Uterus (tissue), 4 donors: ENCODE measurements around the gene ZNF695. TPM values are rescaled to one million over a fixed set of nuclear protein-coding genes. Genes with fewer than 3 reads are reported as not detected.
A peak's percentile ranks its signal among the peaks of the same experiment; 100 is the strongest.

ENCODE experiments used
- DNase-seq, 2 donors: peaks; one replicate each; pipeline ENCODE4 v3.0.0-alpha.2; 2019 to 2020
- H3K27ac ChIP-seq, 2 donors: fragments of 200-600 bp; sonication (generic); 1 replicate in 1 of 2; 2 replicates in 1 of 2; pipeline ENCODE4 v1.5.1; 2016 to 2018
- H3K27me3 ChIP-seq, 2 donors: fragments of 200-600 bp; sonication (generic); one replicate each; pipeline ENCODE4 v1.5.1; 2018 to 2019; ENCODE audit warnings: control low read depth in 1 of 2
- H3K36me3 ChIP-seq, 2 donors: fragments of 200-600 bp; sonication (generic); one replicate each; pipeline ENCODE4 v1.5.1; 2019; ENCODE audit warnings: control low read depth in 1 of 2
- H3K4me1 ChIP-seq, 2 donors: fragments of 200-600 bp; sonication (generic); one replicate each; pipeline ENCODE4 v1.5.1; 2018 to 2019; ENCODE audit warnings: control low read depth in 1 of 2
- H3K4me3 ChIP-seq, 2 donors: fragments of 200-600 bp; sonication (generic); 1 replicate in 1 of 2; 2 replicates in 1 of 2; pipeline ENCODE4 v1.5.1; 2018 to 2019; ENCODE audit warnings: mild to moderate bottlenecking in 1 of 2
- H3K9me3 ChIP-seq, 2 donors: fragments of 200-600 bp; sonication (generic); one replicate each; pipeline ENCODE4 v1.5.1; 2019; ENCODE audit warnings: control low read depth in 1 of 2
- POLR2A ChIP-seq, 2 donors: fragments of 450-650 bp; IDR thresholded peaks; one replicate each; pipeline ENCODE4 v1.6.1; 2016; ENCODE audit warnings: antibody characterized with exemption in 2 of 2, mild to moderate bottlenecking in 1 of 2, moderate library complexity in 1 of 2
- intact Hi-C: fragments of 100-400 bp; cut with DNase I; formaldehyde crosslinking; loops from one replicate; pipeline ENCODE4 v1.15.1; 2023; ENCODE audit warnings: low total_unique reads
- total RNA-seq, 4 donors: library from RNA; depleted of rRNA in 3 of 4; stranded (reverse); fragments of >200 nt in 3 of 4; gene quantifications; one replicate each; pipeline versions ENCODE4 v1.1.0 to v1.2.4, GENCODE V29; 2014 to 2023
- TF ChIP-seq, protein P1 (sequence below), 4 experiments: fragments of 200-600 bp in 2 of 4; fragments of 450-650 bp in 2 of 4; sonication (generic) in 2 of 4; IDR thresholded peaks; one replicate each; pipeline ENCODE4 v1.5.1; 2016 to 2019; ENCODE audit warnings: antibody characterized with exemption in 4 of 4, mild to moderate bottlenecking in 2 of 4, moderate library complexity in 1 of 4
- donor health status: DM: yes; HTN: yes; CAD: no.

The ZNF695 gene
- total RNA-seq, 4 donors from 2014 or later, result 3.5 TPM; not detected in 3

DNA sequence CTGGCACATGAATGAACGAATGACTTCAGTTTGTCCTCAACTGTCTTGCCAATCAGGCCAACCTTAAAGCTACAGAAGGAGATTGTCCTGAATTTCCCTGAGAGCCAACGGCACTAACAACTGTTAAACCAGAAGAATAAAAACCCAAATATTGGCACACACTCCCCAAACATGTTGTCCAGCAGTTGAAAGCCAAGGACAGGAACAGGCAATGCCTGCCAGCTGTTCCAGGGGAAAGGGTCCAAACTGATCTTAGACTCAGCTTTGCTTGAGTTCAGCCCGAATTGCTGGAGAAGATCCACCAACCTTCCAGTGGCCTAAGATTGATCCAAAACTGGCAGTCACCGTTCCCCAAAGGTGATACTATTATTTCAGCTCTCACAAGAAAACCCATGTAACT lies 53.7 kb downstream of the ZNF695 start:
- no peaks in the 10 kb centered on the region for H3K9me3 ChIP-seq
- H3K4me1 ChIP-seq, result no peaks in the 10 kb centered on the region
- intact Hi-C loops, result no loop called here
- H3K36me3 ChIP-seq, result no peaks in the 10 kb centered on the region
- no peaks in the 10 kb centered on the region for H3K27me3 ChIP-seq
- DNase-seq, result no peak
- no peak overlapping the region for H3K27ac ChIP-seq
- H3K4me3 ChIP-seq, result no peak overlapping the region
- TF ChIP-seq POLR2A (IDR thresholded peaks at IDR 0.05), result no peak
- TF ChIP-seq, protein P1, sequence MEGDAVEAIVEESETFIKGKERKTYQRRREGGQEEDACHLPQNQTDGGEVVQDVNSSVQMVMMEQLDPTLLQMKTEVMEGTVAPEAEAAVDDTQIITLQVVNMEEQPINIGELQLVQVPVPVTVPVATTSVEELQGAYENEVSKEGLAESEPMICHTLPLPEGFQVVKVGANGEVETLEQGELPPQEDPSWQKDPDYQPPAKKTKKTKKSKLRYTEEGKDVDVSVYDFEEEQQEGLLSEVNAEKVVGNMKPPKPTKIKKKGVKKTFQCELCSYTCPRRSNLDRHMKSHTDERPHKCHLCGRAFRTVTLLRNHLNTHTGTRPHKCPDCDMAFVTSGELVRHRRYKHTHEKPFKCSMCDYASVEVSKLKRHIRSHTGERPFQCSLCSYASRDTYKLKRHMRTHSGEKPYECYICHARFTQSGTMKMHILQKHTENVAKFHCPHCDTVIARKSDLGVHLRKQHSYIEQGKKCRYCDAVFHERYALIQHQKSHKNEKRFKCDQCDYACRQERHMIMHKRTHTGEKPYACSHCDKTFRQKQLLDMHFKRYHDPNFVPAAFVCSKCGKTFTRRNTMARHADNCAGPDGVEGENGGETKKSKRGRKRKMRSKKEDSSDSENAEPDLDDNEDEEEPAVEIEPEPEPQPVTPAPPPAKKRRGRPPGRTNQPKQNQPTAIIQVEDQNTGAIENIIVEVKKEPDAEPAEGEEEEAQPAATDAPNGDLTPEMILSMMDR (IDR thresholded peaks at IDR 0.05), result no peak

DNA sequence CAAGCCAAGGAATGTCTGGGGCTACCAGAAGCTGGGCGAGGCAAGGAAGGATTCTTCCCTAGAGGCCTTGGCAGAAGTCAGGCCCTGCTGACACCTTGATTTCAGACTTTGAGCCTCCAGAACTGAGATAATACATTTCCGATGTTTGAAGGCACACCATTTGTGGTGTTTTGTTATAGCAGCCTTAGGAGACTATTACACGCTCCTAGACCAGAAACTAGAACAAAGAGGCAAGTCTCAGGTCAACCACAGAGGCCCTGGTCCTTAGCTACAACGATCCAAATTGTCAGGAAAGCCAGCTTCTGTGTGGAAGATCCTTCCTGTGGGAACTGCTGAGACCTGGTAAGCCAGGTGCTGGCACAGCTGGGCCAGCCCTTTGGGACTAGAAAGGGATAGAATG lies 56.4 kb downstream of the ZNF695 start:
- Histone ChIP-seq H3K36me3 (no peaks in the 10 kb centered on the region), H3K27ac (no peak overlapping the region), H3K4me1 (peaks cover 0 to 7% of the 10 kb centered on the region in 2 donors), H3K27me3 (no peaks in the 10 kb centered on the region), H3K9me3 (no peaks in the 10 kb centered on the region), H3K4me3 (no peak overlapping the region)
- DNase-seq, result no peak
- no peak for TF ChIP-seq POLR2A (IDR thresholded peaks at IDR 0.05)
- TF ChIP-seq, protein P1 (IDR thresholded peaks at IDR 0.05), result no peak
- intact Hi-C loops, result no loop called here

DNA sequence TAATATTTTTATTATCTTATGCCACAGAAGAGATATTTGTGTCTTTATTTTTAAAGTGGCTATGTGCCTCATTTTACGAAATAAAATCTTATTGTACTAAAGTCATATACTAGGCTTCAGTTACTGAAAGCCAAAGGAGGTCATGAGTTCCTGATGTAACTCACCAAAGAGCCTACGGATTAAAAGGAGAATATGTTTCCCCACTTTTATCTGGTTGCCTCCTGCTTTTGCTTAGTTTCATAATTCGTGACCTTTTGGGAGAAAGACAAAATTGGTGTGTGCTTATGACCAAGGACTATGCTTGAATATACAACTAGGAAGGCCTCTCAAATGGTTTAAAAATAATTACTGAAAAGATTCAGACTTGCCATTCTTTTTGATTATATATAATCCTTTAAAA lies 57.9 kb downstream of the ZNF695 start:
- intact Hi-C loops, result no loop called here
- peak overlapping the region in 1 of 2 donors; percentile 15 for H3K27ac ChIP-seq
- TF ChIP-seq POLR2A (IDR thresholded peaks at IDR 0.05), result no peak
- TF ChIP-seq, protein P1 (IDR thresholded peaks at IDR 0.05), result no peak

DNA sequence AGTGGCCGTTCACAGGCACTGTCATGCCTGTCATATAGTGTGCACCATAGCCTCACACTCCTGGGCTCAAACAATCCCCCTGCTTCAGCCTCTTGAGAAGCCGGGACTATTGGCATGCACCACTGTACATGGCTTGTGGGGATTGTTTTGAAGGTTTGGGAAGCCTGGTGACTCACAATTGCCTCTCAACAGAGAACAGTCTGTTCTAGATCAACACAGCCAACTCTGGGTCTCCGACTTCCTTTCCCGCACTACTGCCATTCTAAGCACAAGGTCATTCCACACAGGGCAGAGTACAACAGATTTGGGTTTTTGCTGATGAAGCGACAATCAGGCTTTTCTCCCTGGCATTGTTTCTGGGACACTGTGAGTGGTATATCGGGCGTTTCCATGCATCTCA lies 60.6 kb downstream of the ZNF695 start:
- Histone ChIP-seq H3K4me1 (peaks cover 0 to 7% of the 10 kb centered on the region in 2 donors), H3K27me3 (no peaks in the 10 kb centered on the region), H3K9me3 (no peaks in the 10 kb centered on the region), H3K36me3 (no peaks in the 10 kb centered on the region), H3K27ac (peak overlapping the region; percentile 66 to 74), H3K4me3 (no peak overlapping the region)
- intact Hi-C loops, result no loop called here
- no peak for TF ChIP-seq POLR2A (IDR thresholded peaks at IDR 0.05)
- TF ChIP-seq, protein P1 (IDR thresholded peaks at IDR 0.05), result no peak
- DNase-seq, result peak; percentile 51 to 82

More for the DNA sequence above, 57.9 kb downstream of the ZNF695 start:
- Histone ChIP-seq H3K4me1 (peaks cover 0 to 7% of the 10 kb centered on the region in 2 donors), H3K4me3 (no peak overlapping the region), H3K27me3 (no peaks in the 10 kb centered on the region), H3K9me3 (no peaks in the 10 kb centered on the region), H3K36me3 (no peaks in the 10 kb centered on the region)
- DNase-seq, result no peak

DNA sequence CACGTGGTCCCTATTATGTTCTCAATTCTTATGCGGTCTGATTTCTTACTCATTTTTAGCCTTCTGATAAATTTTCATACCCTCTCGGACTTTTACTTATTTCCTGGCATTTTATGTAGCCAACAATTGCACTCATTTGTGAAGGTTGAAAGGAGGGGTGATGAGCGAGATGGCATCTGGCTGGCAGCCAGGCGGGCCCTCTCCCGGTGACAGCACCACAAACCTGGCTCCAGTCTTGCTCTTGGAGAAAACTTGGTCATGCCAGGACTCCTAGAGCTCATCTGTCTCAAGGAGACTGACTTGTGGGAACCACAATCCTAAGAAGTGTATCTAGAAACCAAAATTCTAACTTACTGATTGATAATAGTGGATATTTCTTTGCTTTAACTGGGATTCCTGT lies 61.5 kb downstream of the ZNF695 start:
- no peak overlapping the region for H3K4me3 ChIP-seq
- H3K9me3 ChIP-seq, result no peaks in the 10 kb centered on the region
- H3K27me3 ChIP-seq, result no peaks in the 10 kb centered on the region
- peak overlapping the region in 1 of 2 donors; percentile 66 for H3K27ac ChIP-seq
- no peaks in the 10 kb centered on the region for H3K36me3 ChIP-seq
- H3K4me1 ChIP-seq, result peaks cover 0 to 7% of the 10 kb centered on the region in 2 donors
- no peak for TF ChIP-seq POLR2A (IDR thresholded peaks at IDR 0.05)
- TF ChIP-seq, protein P1 (IDR thresholded peaks at IDR 0.05), result no peak
- intact Hi-C loops, result no loop called here
- DNase-seq, result no peak

Other genes starting within 250 kb of the ZNF695 start
- gene AHCTF1, start 76.1 kb downstream of the ZNF695 start, total RNA-seq, result 10 to 100 TPM; 22.5 to 53.4 (median 42.4) TPM
- 1 to 10 TPM; 5.0 to 9.5 (median 7.4) TPM for gene ZNF670, start 70.8 kb upstream of the ZNF695 start, total RNA-seq
- gene ZNF669, start 96.3 kb upstream of the ZNF695 start, total RNA-seq, result 10 to 100 TPM in 3 of 4 donors, 1 to 10 TPM in 1; 2.3 to 25.0 (median 14.8) TPM
- gene ZNF124, start 164.0 kb upstream of the ZNF695 start, total RNA-seq, result 100 to 1,000 TPM in 3 of 4 donors, 10 to 100 TPM in 1; 64.8 to 184 (median 143) TPM
- not detected for gene VN1R5, start 248.0 kb upstream of the ZNF695 start, total RNA-seq